GM18520 (cell line): ENCODE measurements around the gene MMS19.
A peak's percentile ranks its signal among the peaks of the same experiment; 100 is the strongest.

Experiments used
- ATAC-seq: cut with Tn5 transposase; IDR thresholded peaks from one replicate; pipeline ENCODE4 v1.9.1; 2021; ENCODE audit not compliant: unreplicated experiment

The MMS19 gene, protein sequence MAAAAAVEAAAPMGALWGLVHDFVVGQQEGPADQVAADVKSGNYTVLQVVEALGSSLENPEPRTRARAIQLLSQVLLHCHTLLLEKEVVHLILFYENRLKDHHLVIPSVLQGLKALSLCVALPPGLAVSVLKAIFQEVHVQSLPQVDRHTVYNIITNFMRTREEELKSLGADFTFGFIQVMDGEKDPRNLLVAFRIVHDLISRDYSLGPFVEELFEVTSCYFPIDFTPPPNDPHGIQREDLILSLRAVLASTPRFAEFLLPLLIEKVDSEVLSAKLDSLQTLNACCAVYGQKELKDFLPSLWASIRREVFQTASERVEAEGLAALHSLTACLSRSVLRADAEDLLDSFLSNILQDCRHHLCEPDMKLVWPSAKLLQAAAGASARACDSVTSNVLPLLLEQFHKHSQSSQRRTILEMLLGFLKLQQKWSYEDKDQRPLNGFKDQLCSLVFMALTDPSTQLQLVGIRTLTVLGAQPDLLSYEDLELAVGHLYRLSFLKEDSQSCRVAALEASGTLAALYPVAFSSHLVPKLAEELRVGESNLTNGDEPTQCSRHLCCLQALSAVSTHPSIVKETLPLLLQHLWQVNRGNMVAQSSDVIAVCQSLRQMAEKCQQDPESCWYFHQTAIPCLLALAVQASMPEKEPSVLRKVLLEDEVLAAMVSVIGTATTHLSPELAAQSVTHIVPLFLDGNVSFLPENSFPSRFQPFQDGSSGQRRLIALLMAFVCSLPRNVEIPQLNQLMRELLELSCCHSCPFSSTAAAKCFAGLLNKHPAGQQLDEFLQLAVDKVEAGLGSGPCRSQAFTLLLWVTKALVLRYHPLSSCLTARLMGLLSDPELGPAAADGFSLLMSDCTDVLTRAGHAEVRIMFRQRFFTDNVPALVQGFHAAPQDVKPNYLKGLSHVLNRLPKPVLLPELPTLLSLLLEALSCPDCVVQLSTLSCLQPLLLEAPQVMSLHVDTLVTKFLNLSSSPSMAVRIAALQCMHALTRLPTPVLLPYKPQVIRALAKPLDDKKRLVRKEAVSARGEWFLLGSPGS

DNA sequence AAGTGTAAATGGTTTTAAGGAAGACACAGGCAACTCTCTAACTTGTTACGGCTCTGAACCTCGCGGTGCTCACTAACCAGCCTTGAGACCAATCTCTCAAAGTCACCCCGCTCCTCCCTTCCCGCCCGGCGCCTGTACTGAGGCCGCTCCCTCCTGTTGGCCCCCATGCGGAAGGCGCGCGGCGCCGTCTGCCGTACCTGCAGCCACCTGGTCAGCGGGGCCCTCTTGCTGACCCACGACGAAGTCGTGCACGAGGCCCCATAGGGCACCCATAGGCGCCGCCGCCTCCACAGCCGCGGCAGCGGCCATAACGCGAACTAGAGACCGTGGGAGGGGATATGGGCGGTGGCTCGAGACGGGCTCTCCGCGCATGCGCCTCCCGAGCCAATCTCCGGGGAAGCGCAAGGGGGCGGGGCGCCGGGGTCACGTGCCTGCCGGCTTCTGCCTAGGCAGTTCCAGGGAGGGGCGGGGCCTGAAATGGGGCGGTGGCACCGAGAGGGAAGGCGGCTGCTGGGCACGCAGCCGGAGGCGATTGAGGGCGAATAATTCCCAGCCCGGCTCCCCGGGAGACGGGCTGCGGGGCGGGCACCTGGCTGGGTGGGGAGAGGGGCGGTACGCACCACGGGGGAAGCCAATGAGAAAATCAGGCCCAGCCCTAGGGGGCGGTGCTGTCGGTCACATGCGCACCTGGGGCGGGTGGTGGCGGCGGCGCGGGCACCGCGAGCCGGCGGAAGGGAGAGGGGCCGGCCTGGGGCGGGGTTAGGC lies at the start of gene MMS19:
Gene MMS19, minus strand, starts transcription at position 347 of the 765 bp plus-strand sequence. Its CDS starts 38 bp downstream, at position 309.
- ATAC-seq = peak; percentile 89

DNA sequence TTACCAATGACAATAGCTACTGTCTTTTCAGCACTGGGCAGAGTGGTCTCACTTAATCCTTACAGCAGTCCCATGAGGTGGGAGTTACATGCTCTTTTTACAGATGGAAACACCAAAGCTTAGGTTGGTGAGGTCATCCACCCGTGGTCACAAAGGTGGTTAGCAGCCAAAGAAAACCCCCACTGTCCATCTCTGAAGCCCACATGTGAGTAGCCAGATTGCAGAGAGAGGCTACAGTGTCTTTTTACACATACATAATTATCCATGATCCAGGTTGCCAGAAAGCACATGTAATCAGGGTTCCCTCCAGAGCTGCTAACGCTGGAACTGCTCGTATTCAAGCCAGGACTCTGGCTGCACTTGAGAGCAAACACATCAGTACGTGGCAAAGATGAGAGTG lies 49.7 kb upstream of the MMS19 start:
- ATAC-seq = no peak

DNA sequence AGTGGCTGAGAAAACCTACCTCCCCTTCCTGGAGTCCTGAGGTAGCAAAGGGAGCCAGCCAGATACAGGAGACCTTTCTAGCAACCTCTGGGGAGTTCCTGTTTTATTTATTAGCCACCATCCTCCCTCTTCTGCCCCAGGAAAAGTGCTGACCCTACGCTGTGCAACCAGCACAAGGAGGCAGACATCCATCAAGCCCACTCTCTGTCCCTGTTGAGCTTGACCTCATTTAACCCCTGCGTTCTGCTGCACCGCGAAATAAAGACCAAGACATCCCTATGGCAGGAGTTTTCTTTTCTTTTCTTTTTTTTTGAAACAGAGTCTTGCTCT lies 49.0 kb upstream of the MMS19 start:
- no peak for ATAC-seq

DNA sequence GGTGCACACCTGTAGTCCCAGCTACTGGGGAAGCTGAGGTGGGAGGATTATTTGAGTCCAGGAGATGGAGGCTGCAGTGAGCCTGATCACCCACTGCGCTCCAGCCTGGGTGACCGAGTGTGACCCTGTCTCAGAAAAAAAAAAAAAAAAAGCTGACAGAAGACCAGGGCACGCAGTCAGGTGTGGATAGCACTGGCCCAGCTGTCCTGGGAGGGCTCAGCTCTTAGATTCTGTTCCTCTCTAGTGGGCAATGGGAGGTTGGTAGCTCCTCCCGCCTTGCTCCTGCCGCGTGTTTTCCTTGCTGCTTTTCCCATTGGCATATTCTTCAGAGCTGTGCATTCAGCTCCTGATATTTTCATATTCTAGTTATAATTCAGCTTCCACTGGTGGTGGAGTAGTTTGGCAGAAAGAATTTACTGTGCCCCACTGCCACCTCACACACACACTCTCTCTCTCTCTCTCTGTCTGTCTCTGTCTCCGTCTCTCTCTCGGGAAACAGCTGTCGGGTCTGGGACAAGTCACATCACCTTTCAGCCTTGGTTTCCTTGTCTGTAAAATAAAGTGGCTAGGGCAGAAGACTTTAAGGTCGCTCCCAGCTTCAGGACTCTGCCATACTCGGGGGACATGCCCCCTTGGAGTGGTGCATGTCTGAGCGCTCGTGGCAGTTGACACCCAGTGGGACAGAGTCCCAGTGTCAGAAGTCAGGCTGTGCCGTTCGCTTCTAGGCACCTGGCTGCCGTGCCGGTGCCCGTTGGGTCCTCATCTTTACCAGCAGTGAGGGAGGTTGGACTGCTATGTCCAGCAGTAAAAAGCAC lies 48.4 kb upstream of the MMS19 start:
- ATAC-seq = no peak

DNA sequence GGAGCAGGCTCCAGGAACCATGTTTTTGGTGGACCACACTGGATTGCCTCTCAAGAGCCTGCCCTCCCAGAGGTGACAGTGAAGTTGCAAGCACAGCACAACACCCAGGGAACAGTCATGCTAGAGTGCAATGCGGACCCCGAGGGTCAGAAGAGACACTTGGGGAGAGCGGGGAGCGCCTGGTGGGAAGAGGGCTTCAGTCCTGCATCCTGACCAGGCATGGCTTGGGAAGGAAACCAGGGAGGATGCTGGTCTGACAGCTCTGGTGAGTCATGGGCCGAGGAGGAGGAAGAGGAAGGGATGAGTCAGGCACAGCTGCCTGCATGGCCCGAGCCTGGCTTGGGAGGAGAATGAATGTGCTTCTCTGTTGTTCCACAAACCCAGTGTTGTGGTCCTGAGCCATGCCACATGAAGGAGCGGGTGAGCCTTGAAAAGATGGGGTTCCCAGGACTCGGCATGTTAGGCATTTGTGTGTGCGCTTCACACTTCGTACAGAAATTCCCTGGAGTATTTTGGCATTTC lies 44.9 kb upstream of the MMS19 start:
- ATAC-seq = no peak

DNA sequence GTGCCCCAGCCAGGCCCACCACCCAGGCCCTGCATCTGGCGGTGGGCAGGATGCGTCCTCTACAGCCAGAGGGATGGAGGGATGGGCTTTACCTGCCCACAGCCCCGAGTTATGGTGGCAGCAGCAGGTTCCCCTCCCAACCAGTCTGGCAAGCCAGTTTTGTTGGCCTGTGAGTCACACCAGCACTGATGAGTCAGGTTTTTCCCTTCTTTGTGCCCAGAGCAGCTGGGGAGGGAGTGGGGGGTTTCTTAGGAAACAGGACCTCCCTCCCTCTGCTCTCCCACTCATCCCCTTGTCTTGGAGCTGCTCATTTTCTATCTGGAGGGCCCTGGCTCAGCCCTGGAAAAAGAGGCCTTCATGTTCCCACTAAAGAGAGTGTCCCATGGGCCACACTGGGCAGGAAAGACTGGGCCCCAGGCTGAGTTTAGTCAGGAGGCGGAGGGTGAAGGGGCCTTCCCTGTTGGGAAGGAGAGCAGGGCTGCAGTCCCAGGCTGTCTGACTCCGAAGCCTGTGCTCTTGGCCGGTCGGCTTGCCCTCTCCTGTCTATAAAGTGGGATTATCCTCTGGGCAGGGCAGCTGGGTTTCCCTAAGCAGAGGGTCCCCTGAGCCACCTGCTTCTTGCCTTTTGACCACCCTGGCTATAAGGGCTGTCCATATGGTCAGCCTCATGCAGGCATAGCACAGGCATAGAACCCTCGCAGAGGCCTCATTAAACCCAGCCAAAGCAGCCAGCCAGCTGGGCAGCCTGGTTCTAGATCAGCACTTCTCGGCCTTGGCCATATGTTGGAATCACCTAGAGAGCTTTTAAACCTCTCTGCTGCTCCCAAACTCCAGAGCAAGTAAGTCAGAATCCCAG lies 44.2 kb upstream of the MMS19 start:
- ATAC-seq = no peak

DNA sequence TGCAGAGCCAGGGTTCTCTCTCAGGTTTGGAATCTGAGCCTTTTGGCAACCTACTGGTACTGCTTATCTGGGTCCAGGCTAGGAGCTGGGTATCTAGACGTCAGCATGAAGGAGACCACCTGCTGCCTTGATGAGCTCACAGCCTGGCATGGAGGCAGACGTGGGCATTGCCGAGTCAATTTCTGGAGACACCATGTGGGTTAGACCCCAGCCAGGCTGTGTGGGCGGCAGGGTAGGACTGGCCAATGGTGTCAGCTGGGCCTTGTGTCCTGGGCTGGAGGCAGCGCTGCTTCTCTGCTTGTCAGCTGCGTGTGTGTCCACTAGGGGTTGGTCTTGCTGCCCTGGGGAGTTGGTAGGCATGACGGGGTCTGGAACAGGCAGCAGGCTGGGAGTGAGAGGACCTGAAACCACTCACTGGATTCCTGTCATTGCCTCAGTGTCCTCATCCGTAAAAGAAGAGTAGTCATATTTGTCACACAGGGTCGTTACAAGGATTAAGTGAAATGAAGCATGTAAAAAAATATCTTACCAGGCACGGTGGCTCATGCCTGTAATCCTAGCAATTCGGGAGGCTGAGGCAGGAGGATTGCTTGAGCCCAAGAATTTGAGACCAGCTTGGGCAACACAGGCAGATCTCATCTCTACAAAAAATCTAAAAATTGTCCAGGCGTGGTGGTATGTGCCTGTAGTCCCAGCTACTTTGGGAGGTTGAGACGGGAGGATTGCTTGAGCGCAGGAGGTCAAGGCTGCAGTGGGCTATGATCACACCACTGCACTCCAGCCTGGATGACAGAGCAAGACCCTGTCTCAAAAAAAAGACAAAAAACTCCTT lies 42.7 kb upstream of the MMS19 start:
- ATAC-seq = no peak

DNA sequence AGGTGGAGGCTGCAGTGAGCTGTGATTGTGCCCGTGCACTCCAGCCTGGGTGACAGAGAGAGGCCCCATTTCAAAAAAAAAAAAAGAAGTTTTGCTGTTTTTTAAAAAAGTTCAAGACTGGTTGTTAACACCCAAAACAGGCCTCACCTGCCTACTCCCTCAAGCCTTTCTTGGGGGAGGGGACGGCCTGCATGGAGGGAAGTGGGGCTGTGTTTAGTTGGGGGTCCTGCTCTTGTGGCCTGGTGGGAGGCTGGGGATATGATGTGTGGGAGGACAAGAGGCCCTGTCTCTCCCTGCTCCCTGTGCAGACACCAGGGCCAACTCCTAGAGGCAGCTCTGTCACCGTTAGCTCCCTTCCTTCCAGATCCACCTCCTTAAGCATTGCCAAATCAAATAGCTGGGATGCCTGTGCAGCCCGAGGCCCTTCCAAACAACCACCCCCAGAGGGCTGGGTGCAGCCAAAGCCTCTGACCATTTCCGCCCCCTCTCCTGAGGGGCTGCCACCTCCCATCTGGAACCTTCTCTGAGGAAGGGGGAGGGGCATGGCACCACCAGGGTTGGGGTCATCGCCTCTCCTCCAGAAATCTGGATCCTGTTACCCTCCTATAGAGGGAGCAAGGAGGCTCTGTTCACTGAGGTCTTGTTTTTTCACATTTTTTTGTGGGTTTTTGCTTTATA lies 41.4 kb upstream of the MMS19 start:
- no peak for ATAC-seq

DNA sequence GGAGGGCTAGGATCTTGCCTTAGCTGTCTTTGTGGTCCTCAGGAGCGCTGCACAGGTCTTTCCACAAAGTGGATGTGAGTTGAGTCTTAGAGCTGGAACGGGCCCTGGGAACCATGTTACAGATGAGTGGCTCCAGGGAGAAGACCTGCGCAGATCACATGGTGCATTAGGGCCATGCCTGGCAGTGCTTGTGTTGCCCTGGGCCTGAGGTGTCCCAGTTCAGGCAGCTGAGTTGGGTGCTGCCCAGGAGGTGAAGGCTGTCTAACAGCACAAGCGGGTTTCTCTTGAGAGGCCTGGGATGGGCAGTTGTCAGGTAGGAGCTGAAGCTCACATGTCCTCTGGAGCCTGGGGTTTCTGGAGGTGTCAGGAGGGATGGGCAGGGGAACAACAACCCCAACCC lies 40.6 kb upstream of the MMS19 start:
- no peak for ATAC-seq

DNA sequence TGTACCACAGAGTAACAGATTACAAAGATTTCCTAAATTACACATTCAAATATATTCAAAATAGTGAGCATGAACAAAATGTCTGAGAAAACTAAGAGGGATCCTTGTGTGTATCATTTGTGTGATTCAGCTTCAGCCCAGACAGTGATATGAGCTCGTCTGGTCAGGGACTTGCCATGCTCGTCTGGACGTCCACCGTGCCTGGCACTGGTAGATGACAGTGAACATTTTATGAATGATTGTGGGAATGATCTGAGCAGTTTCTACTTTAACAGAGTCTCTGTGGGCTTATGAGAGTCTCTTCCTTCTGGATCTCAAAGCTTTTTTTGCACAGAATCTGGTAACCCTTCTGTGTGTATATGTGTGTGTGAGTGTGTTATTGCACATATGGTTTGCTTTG lies 40.2 kb upstream of the MMS19 start:
- no peak for ATAC-seq

DNA sequence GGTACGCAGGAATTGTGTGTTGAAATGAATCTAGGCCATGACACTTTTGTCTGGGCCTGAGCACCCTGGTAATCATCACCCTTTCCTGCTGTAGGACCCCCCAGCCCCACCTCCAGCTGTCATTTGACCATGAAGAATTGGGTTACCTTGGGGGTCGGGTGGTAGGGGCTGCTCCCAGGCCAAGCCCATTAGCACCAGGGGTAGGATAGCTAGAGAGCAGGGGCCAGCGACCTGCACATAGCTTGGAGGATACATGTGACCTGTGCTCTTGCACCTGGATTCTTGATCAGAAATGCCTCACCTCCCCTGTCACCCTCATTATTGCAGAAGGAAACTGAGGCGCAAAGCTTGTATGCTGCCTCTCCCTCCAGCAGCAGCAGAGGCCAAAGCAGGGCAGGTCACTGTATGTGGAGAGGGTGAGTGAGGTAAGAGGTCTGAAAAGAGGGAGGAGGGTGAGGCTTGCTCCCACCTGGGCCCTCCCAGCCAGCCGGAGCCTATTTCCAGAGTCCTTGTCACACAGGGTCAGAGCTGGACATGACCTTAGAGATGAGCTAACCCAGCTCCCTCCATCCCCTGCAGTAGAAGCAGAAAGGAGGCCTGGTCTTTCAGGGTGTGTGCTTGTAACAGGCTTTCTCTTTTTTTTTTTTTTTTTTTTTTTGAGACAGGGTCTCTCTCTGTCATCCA lies 39.1 kb upstream of the MMS19 start:
- no peak for ATAC-seq

DNA sequence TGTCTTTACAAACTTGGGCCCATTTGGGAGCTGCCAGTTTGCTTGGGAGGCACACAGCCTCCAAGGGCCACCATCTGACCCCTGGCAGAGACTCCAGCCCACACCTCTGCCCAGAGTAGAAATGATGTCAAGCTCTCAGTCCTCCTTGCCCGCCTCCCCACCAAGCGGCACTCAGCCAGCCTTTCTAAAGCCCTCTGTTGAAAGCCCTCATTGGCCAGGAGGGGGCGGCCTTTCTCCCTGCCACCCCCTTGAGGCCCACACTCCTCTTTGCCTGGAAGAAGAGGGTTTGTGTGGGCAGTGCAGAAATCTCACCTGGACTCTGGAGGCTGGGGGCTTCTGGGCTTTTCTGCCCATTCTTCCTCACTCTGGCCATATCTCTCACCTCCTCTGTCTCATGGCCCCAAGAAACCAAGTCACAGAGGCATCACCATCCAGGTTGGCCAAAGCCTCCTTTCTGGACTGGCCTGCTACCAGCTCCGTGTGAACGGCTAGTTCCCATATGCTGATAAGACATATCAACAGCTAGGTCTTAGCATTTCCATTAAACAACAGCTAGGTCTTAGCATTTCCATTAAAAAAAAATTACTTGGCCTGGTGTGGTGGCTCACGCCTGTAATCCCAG lies 36.6 kb upstream of the MMS19 start:
- no peak for ATAC-seq

DNA sequence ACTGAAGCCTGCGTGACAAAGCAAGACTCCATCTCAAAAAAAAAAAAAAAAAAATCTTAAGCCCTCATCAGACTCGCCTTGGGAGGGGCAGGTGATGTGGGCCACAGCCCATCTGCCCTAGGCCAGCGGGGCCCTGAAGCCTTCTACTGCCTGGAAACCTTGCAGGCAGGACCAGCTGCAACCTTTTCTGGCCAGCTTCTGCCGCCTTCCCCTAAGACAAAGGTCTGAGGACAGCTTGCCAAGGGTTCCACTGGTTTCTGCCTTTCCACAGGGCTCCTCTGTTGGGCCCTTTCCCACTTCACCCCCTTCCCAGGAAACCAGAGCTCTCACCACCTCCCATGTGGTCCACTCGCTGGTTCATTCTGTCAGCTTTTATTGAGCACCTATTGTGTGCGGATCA lies 35.7 kb upstream of the MMS19 start:
- ATAC-seq = no peak

DNA sequence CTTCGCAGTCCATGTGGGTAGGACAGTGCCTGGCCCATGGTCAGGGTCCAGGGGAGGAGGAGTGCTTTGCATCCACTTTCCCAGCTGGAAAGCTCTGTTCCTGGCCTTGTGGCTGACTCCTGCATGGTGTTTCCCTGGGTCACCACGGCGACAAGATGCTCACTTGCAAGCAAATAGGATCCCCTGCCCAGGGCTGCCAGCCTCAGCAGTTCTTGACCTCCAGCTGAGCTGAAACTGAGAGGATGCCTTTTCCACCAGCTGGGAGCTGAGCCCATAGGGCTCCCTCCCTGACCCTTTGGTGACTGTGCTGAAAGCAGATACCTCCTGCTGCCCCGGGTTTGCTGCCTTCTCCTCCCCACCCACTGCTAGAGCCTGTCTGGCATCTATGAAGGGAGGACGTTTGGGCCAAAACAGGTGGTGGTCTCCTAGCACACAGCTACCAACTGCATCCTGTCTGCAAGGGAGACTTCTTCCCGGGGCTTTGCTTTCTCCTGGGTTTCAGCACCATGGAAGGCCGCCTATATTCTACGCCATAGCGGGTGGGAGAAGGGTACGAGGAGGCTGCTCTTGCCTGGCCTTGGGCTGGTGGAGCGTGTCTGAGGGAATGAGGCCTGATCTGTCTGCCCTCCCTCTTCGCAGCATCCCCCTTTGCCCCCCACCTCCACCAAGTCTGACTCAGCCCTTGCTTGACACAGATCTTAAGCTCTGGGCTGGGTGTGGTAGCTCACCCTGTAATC lies 34.9 kb upstream of the MMS19 start:
- no peak for ATAC-seq

DNA sequence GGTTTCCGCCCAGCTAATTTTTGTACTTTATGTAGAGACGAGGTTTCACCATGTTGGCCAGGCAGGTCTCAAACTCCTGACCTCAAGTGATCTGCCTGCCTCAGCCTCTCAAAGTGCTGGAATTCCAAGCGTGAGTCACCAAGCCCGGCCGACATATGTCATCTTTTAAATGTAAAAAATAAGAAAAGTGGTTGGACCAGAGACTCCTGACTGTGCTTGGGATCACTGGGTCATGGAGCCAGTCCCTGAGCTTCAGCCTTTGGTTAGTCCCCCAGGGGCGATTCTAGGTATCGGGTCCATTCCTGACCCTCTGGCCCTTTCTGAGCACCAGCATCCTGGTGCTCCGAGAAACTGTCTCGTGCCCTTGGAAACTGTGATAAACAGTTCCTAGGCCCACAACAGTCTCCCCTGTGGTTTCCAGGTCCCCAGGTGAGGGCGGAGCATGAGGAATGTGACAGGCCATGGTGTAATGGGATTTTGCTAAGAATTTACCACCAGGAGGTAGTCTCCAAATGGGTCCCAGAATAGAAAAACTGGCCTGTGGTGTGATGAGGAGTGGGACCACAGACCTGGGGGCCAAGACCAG lies 33.3 kb upstream of the MMS19 start:
- no peak for ATAC-seq
